OCI-M2 (cell line): Measurements from ENCODE around the gene ARL2BP.
"Not testable (repeated sequence)": the region's sequence is repeated elsewhere in the genome, so short reads cannot be mapped to it uniquely, and the experiment has no call there.

Source experiments
- DNase-seq: peaks from one replicate; lab custom pipeline; 2025; ENCODE audit not compliant: unreplicated experiment; lab: John Stamatoyannopoulos, UW

ARL2BP gene

GRCh38 chr16:57262841-57263540 lies 17.9 kb downstream of the ARL2BP start:
- no peak for DNase-seq

GRCh38 chr16:57263541-57264351 lies 18.7 kb downstream of the ARL2BP start:
- no peak for DNase-seq

GRCh38 chr16:57264381-57264780 lies 19.3 kb downstream of the ARL2BP start:
- no peak for DNase-seq

GRCh38 chr16:57264950-57265371 lies 19.9 kb downstream of the ARL2BP start:
- no peak for DNase-seq

GRCh38 chr16:57265850-57266530 lies 20.9 kb downstream of the ARL2BP start:
- DNase-seq, result no peak

- DNase-seq, result no peak
These were observed 21.6 kb downstream of the ARL2BP start for GRCh38 chr16:57266531-57267260.

- DNase-seq, result not testable (repeated sequence)
These were observed 22.3 kb downstream of the ARL2BP start for GRCh38 chr16:57267343-57267742.

- DNase-seq, result no peak
These were observed 24.0 kb downstream of the ARL2BP start for GRCh38 chr16:57268804-57269800.

GRCh38 chr16:57270221-57271062 lies 25.4 kb downstream of the ARL2BP start:
- no peak for DNase-seq

- DNase-seq, result no peak
These were observed 25.9 kb downstream of the ARL2BP start for GRCh38 chr16:57271063-57271345.

- DNase-seq, result no peak
These were observed 26.9 kb downstream of the ARL2BP start for GRCh38 chr16:57271867-57272495.

- no peak for DNase-seq
These were observed 28.3 kb downstream of the ARL2BP start for GRCh38 chr16:57273359-57273758.

- no peak for DNase-seq
These were observed 28.8 kb downstream of the ARL2BP start for GRCh38 chr16:57273826-57274225.

GRCh38 chr16:57275946-57276345 lies 30.9 kb downstream of the ARL2BP start:
- DNase-seq, result not testable (repeated sequence)

GRCh38 chr16:57276596-57276995 lies 31.5 kb downstream of the ARL2BP start:
- no peak for DNase-seq

GRCh38 chr16:57277586-57277985 lies 32.5 kb downstream of the ARL2BP start:
- no peak for DNase-seq

GRCh38 chr16:57278494-57278893 lies 33.4 kb downstream of the ARL2BP start:
- DNase-seq, result no peak

GRCh38 chr16:57279780-57280638 lies 35.0 kb downstream of the ARL2BP start:
- DNase-seq, result no peak
